Effector memory CD4-positive, alpha-beta T cell (primary cell): ENCODE results near the gene ZNF302.

Experiments used
- DNase-seq, 3 donors: peaks; one replicate each; pipeline ENCODE4 v3.0.0-alpha.2; 2020
- H3K27ac ChIP-seq: 2 replicates; pipeline ENCODE4 v1.7.0; 2013; ENCODE audit warnings: mild to moderate bottlenecking, low read length, moderate library complexity; ENCODE audit not compliant: insufficient read depth, poor library complexity, severe bottlenecking
- H3K27me3 ChIP-seq: replicated peaks from 2 replicates; pipeline ENCODE4 v1.7.0; 2013; ENCODE audit warnings: mild to moderate bottlenecking, low read length; ENCODE audit not compliant: insufficient read depth, control insufficient read depth, poor library complexity, severe bottlenecking
- H3K36me3 ChIP-seq: 2 replicates; pipeline ENCODE4 v1.7.0; 2013; ENCODE audit warnings: mild to moderate bottlenecking, low read length, moderate library complexity; ENCODE audit not compliant: control insufficient read depth, insufficient read depth
- H3K4me1 ChIP-seq: 2 replicates; pipeline ENCODE4 v1.7.0; 2013; ENCODE audit warnings: low read length, mild to moderate bottlenecking; ENCODE audit not compliant: control insufficient read depth, insufficient read depth, poor library complexity, severe bottlenecking
- H3K4me3 ChIP-seq: 2 replicates; pipeline ENCODE4 v1.7.0; 2013; ENCODE audit warnings: low read length, low read depth, mild to moderate bottlenecking; ENCODE audit not compliant: insufficient read depth, poor library complexity, severe bottlenecking
- H3K9me3 ChIP-seq: 2 replicates; pipeline ENCODE4 v1.7.0; 2013; ENCODE audit warnings: mild to moderate bottlenecking, low read length, moderate library complexity; ENCODE audit not compliant: control insufficient read depth

The ZNF302 gene

DNA sequence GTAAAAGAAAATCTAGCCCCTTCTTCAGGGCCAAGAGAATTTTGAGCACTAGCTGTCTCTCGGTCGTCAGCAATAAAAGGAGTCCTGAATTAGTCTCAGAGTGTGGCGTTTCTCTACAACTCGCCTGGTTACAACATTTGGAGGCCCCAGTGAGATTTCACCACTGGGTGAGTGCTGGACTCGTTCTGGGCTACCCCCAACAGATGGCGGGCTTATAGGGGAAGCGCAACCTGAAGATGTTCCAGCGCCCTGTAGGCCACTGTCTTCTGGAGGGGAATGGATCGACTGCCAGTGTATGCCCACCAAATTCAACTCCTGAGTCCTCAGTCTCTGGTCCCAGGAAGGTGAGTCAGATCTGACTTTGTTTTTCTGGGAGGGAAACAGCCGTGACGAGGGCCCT lies 44.9 kb downstream of the ZNF302 start:
- no peak overlapping the region for H3K4me3 ChIP-seq
- H3K36me3 ChIP-seq, result no peaks in the 10 kb centered on the region
- no peaks in the 10 kb centered on the region for H3K9me3 ChIP-seq
- H3K27me3 ChIP-seq, result no peaks in the 10 kb centered on the region
- no peaks in the 10 kb centered on the region for H3K4me1 ChIP-seq
- DNase-seq, result no peak
- H3K27ac ChIP-seq, result no peak overlapping the region

DNA sequence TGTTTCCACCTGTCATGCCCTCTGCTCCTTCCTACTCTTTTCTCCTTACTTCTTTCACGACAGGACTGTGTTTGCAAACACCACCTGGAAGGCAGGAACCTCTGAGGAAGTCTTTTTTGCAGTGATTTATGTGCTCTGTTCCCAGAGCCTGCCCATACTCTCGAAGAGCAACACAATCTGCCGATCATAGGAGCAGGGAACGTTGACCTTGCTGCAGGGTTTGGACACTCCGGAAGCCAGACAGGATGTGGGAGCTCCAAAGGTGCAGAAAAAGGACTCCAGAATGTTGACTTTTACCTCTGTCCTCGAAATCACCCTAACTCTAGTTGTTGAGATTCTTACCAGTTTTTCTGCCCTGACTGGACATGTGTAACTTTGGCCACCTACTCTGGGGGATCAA lies 47.9 kb downstream of the ZNF302 start:
- Histone ChIP-seq H3K4me3 (no peak overlapping the region), H3K9me3 (no peaks in the 10 kb centered on the region), H3K27me3 (no peaks in the 10 kb centered on the region), H3K36me3 (no peaks in the 10 kb centered on the region), H3K27ac (no peak overlapping the region), H3K4me1 (no peaks in the 10 kb centered on the region)
- DNase-seq, result no peak

DNA sequence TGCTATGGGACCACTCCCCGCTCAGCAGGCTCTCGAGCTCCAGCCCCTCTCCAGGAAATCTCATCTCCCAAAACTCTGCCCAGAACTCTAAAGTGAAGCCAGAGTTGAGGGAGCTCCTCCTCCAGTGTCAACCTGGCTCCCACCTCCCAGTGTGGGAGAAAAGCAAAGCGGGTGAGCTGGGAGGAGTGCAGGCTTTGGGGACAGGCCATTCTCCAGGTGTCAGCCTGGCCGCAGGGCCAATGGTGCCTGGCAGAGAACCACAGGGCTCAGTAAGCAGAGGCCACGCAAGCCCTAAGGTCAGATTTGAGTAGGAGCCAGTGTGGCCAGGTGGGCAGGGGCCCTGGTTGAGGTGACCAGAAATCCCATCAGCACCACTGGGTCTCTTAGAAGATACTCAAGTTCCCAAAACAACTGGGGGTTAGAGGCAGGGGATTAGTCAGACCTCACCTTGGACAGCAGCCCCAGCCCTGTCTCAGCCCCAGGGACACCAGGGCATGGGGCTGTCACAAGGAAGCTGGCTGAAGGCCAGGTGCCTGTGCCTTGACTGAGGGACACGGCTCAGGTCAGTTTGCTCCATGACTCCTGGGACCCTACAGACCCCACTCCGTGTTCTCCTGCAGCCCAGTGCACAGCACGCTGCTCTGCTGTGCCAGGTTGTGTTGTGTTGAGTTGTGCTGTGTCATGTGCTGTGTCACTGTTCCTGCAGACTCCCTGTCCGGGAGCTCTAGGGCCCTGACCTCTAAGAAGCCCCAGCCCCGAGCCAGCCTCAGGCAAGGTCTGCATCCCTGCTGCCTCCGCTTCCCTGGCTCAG lies 53.7 kb downstream of the ZNF302 start:
- DNase-seq, result no peak
- no peaks in the 10 kb centered on the region for H3K9me3 ChIP-seq

DNA sequence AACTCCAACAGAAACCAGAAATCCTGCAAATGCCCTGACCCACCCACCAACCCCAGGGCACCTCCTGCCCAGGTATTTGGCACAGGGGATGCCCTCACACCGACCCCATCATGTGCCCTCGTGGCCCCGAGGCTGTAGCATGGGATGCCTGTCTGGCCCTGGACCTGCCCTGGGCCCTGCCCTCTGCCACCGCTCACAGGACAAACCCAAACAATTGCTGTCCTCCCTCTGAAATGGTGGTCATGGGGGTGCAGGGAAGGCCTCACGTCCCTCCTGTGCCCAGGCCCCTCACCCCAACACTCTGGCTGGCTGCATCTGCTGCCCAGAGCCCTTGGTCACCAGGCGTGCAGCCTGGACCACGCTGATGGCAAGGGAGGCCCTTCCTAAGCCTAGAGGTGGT lies 54.5 kb downstream of the ZNF302 start:
- no peak overlapping the region for H3K27ac ChIP-seq
- H3K4me3 ChIP-seq, result no peak overlapping the region
- no peaks in the 10 kb centered on the region for H3K36me3 ChIP-seq
- no peak for DNase-seq
- H3K4me1 ChIP-seq, result peaks cover 5% of the 10 kb centered on the region
- H3K9me3 ChIP-seq, result no peaks in the 10 kb centered on the region
- H3K27me3 ChIP-seq, result no peaks in the 10 kb centered on the region

More for the DNA sequence above, 53.7 kb downstream of the ZNF302 start:
- no peak overlapping the region for H3K27ac ChIP-seq
- no peaks in the 10 kb centered on the region for H3K27me3 ChIP-seq
- peaks cover 5% of the 10 kb centered on the region for H3K4me1 ChIP-seq
- H3K4me3 ChIP-seq, result no peak overlapping the region
- H3K36me3 ChIP-seq, result no peaks in the 10 kb centered on the region

DNA sequence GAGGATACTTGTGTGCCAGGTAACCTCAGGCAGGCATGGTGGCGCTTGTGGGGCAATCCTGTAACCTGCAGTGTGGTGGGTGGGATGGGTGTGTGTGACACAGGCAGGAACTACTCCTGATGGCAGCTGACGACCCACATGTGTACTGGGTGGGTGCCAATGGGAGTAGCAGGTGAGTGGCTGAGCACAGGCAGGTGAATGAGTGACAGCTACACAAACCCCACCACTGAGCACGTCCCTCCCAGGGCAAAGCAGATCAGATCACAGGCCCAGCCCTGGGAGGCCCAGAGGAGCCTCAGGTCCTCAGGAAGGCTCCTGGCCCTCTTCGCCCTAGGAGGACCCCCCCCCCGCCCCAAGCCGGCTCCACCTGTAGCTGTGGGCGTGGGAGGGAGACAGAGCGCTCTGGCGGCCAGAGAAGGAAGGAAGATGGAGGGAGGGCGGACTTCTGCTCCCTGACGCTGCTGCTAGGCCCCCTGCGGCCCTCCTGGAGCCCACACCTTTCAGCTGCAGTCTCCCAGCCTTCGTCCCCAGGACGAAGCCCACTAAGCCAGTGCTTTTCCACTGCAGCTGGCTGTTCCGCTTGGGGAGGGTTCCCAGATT lies 55.2 kb downstream of the ZNF302 start:
- DNase-seq, result no peak
- H3K4me3 ChIP-seq, result no peak overlapping the region
- no peaks in the 10 kb centered on the region for H3K27me3 ChIP-seq
- no peaks in the 10 kb centered on the region for H3K9me3 ChIP-seq
- no peaks in the 10 kb centered on the region for H3K36me3 ChIP-seq
- peaks cover 5% of the 10 kb centered on the region for H3K4me1 ChIP-seq
- H3K27ac ChIP-seq, result no peak overlapping the region

DNA sequence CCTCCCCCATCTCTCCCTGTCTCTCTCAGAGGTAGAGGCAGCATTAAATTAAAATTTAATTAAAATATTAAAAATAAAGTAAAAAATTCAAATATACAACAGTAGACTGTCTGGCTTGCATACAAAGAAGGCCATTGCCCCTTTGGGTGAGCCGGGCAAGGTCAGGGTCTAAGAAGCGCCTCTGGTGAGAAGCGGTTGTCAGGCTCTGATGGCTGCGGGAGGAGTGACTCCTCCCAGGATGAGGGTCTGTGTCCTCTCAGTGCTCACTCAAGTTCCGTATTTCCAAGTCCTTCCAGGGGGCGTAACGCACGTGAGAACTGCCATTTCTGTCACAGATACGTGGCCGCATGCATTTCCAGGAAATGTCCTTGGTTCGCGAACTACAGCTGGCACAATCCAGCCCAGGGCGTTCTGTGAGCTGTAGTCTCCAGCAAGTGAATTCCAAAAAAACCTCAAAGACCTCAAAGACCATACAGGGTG lies 55.8 kb downstream of the ZNF302 start:
- no peaks in the 10 kb centered on the region for H3K36me3 ChIP-seq
- no peaks in the 10 kb centered on the region for H3K9me3 ChIP-seq
- H3K27ac ChIP-seq, result peak overlapping the region; percentile 79
- peak overlapping the region; percentile 88 for H3K4me3 ChIP-seq
- peak in 2 of 3 donors; percentile 1 to 22 for DNase-seq
- H3K27me3 ChIP-seq, result no peaks in the 10 kb centered on the region
- H3K4me1 ChIP-seq, result peaks cover 5% of the 10 kb centered on the region

DNA sequence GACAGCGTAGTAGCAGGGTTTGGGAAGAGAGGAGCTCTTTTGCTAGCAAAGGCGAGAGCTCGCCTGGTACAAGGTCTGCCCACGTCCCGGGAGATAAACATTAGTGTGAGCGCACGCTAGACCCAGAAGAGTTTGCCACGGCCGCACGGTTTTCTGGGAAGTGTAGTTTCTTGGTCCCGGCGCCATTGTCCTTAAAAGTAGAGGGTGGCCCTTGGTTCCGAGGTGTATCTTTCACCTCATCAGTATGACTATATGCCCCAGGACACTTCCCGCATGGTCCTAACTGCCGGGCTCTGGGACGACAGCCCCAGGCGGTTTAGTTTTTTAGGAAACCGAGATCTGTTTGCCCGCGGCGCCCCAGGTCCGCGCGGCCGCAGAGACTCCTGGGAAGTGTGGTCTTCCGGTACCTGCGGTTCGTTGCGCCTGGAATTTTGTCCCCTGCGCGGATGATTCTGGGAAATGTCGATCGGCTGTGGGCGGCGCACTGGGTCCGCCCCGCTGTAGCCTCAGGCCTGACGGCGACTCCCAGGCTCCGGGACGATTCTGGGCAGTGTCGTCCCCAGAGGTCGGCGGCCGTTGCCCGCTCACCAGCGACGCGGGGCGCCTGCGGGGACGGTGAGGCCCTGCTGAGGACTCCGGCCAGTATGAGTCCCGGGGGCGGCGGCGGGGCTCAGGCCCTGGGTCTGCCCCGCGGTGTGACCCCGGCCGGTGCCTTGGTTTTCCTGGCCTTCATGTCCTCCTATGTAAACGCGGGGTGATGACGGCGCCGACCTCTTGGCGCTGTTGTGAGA lies 56.5 kb downstream of the ZNF302 start, which contains the start of gene ZNF181:
Gene ZNF181, plus strand, starts transcription at position 498 of the 791 bp plus-strand sequence. CDS start 795 bp downstream, outside the sequence.
- H3K36me3 ChIP-seq, result peaks cover 6% of the 10 kb centered on the region
- H3K9me3 ChIP-seq, result peaks cover 5% of the 10 kb centered on the region
- H3K27ac ChIP-seq, result peak within 1 kb of the TSS; percentile 79
- peaks cover 5% of the 10 kb centered on the region for H3K4me1 ChIP-seq
- peak within 1 kb of the TSS; percentile 88 for H3K4me3 ChIP-seq
- H3K27me3 ChIP-seq, result no peaks in the 10 kb centered on the region
- peak; percentile 49 to 67 (median 62) for DNase-seq

DNA sequence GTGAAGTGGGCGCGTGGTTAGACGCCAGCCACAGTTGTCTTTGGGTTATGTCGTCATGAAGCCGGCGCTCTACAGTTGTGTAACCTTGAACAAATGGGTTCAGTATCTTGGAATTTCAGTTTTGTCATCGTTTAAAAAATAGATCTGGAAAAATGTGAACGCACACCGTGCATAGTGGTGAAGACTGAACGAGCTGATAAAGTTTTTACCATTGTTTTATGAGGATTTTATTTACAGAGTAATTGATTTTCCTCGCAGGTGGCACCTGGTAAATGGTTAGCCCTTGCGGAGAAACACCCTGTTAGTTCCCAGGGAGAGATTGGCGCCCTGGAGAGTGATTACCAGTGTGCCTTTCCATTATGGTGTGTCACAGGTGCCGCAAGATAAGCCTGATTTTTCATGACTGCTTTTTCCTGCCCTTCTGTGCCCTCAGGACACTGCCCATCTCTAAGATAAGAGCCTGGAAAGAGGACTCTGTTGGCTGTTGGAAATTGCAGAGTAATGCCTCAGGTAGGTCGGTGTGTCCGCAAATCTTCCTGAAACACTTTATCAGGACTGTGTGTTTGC lies 57.1 kb downstream of the ZNF302 start:
- H3K36me3 ChIP-seq, result peaks cover 12% of the 10 kb centered on the region
- peak in 1 of 3 donors; percentile 58 for DNase-seq
- H3K27ac ChIP-seq, result peak overlapping the region; percentile 79
- peaks cover 5% of the 10 kb centered on the region for H3K4me1 ChIP-seq
- peaks cover 6% of the 10 kb centered on the region for H3K9me3 ChIP-seq
- peak overlapping the region; percentile 88 for H3K4me3 ChIP-seq
- H3K27me3 ChIP-seq, result no peaks in the 10 kb centered on the region
